ENCODE measurements around the gene ABCC3. TPM values are rescaled to one million over a fixed set of nuclear protein-coding genes. Genes with fewer than 3 reads are reported as not detected.
A peak's percentile ranks its signal among the peaks of the same experiment; 100 is the strongest.

The ABCC3 gene
- total and polyA plus RNA-seq, 9 of the 15 experiments (the other 6 are each of a cell fraction or from before 2014, with no cell fraction given) = 0.03 to 1.6 (median 0.42) TPM; not detected in 5

DNA sequence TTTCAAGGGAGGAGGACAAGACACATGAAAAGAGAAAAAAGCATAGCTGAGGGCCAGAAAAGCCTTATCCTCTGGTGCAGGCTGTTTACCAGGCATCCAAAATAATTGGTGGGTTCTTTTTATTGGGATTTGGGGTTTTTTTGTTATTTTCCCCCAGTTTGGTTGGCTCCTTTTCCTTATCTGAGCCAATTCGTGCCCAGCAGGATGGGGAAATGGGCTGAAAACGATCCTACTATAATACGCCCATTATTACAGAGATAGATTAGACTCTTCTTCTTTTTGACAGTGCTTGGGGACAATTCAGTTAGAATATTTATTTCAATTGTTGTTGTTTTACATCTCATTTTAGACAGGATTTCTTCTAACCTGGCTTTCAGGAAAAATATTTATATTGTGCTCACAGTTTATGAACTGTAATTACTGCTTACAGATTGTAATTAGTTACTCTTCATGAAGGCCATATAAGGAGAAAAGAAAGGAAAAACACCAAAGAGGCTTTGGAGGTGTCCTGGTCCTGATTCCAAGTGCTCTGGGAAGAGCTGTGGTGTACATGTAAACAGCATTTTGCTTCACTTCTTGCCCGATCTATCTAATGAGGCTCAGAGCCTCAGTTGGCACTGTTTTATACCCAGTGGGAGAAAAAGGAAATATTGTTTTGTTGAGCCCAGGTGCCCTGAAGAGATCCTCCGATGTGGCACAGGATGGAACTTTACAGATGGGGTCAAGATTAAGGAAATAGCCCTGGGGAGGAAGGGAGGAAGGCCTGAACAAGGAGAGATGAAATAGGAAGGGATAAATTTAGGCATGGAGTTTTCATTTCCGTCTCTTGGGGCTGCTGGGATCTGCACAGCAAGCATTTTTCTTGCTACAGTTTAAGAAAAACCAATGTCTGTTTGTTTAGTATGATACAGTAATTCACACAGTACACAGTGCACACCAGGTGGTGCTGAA lies 73.6 kb downstream of the ABCC3 start (continued):
- TF ChIP-seq, protein P1, sequence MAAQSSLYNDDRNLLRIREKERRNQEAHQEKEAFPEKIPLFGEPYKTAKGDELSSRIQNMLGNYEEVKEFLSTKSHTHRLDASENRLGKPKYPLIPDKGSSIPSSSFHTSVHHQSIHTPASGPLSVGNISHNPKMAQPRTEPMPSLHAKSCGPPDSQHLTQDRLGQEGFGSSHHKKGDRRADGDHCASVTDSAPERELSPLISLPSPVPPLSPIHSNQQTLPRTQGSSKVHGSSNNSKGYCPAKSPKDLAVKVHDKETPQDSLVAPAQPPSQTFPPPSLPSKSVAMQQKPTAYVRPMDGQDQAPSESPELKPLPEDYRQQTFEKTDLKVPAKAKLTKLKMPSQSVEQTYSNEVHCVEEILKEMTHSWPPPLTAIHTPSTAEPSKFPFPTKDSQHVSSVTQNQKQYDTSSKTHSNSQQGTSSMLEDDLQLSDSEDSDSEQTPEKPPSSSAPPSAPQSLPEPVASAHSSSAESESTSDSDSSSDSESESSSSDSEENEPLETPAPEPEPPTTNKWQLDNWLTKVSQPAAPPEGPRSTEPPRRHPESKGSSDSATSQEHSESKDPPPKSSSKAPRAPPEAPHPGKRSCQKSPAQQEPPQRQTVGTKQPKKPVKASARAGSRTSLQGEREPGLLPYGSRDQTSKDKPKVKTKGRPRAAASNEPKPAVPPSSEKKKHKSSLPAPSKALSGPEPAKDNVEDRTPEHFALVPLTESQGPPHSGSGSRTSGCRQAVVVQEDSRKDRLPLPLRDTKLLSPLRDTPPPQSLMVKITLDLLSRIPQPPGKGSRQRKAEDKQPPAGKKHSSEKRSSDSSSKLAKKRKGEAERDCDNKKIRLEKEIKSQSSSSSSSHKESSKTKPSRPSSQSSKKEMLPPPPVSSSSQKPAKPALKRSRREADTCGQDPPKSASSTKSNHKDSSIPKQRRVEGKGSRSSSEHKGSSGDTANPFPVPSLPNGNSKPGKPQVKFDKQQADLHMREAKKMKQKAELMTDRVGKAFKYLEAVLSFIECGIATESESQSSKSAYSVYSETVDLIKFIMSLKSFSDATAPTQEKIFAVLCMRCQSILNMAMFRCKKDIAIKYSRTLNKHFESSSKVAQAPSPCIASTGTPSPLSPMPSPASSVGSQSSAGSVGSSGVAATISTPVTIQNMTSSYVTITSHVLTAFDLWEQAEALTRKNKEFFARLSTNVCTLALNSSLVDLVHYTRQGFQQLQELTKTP (IDR thresholded peaks at IDR 0.05; ENCODE audit: low read depth in 1 of 2, partially characterized antibody in 2 of 2) = peak; percentile 18 to 65
- TF ChIP-seq CHCHD3 (CRISPR knock-in tag; IDR thresholded peaks at IDR 0.05) (no peak), NCOA6 (IDR thresholded peaks at IDR 0.05) (0 out of 2 replicates have a peak, but pooled peaks have one; percentile 19), CREB1 (IDR thresholded peaks at IDR 0.05) (no peak), CREB1 (CRISPR knock-in tag; IDR thresholded peaks at IDR 0.05) (0 out of 2 replicates have a peak, but pooled peaks have one; percentile 48), POLR2B (IDR thresholded peaks at IDR 0.05; ENCODE audit: low read depth, partially characterized antibody) (peak; percentile 57), POLR2AphosphoS5 (IDR thresholded peaks at IDR 0.05; ENCODE audit: control insufficient read depth, insufficient read depth, low read depth, low read length) (peak; percentile 56), MAFF (IDR thresholded peaks at IDR 0.05; ENCODE audit: low read length) (peak; percentile 27; the same call in 1 of the 2 replicates), TAF7 (tag; IDR thresholded peaks at IDR 0.05) (peak; percentile 64; the same call in 1 of the 2 replicates), NEUROD1 (IDR thresholded peaks at IDR 0.05; ENCODE audit: borderline replicate concordance, low read depth, low read length, partially characterized antibody) (no peak), C11orf30 (IDR thresholded peaks at IDR 0.05; ENCODE audit: low read depth) (peak; percentile 75; the same call in 1 of the 2 replicates), NFE2 (IDR thresholded peaks at IDR 0.05; ENCODE audit: low read depth) (no peak), SAP30 (IDR thresholded peaks at IDR 0.05; ENCODE audit: borderline replicate concordance, insufficient read depth, low read depth, low read length, poor library complexity, severe bottlenecking) (peak; percentile 6), ZNF175 (CRISPR knock-in tag; IDR thresholded peaks at IDR 0.05; ENCODE audit: low read depth) (peak; percentile 13; the same call in 1 of the 2 replicates), ARNT (IDR thresholded peaks at IDR 0.05) (peak in 1 of 2 experiments; percentile 50; a peak in 1 of 4 replicates)
- TF ChIP-seq, protein P2, sequence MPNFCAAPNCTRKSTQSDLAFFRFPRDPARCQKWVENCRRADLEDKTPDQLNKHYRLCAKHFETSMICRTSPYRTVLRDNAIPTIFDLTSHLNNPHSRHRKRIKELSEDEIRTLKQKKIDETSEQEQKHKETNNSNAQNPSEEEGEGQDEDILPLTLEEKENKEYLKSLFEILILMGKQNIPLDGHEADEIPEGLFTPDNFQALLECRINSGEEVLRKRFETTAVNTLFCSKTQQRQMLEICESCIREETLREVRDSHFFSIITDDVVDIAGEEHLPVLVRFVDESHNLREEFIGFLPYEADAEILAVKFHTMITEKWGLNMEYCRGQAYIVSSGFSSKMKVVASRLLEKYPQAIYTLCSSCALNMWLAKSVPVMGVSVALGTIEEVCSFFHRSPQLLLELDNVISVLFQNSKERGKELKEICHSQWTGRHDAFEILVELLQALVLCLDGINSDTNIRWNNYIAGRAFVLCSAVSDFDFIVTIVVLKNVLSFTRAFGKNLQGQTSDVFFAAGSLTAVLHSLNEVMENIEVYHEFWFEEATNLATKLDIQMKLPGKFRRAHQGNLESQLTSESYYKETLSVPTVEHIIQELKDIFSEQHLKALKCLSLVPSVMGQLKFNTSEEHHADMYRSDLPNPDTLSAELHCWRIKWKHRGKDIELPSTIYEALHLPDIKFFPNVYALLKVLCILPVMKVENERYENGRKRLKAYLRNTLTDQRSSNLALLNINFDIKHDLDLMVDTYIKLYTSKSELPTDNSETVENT (CRISPR knock-in tag; IDR thresholded peaks at IDR 0.05) = no peak
- TF ChIP-seq, protein P3, sequence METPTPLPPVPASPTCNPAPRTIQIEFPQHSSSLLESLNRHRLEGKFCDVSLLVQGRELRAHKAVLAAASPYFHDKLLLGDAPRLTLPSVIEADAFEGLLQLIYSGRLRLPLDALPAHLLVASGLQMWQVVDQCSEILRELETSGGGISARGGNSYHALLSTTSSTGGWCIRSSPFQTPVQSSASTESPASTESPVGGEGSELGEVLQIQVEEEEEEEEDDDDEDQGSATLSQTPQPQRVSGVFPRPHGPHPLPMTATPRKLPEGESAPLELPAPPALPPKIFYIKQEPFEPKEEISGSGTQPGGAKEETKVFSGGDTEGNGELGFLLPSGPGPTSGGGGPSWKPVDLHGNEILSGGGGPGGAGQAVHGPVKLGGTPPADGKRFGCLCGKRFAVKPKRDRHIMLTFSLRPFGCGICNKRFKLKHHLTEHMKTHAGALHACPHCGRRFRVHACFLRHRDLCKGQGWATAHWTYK (CRISPR knock-in tag; IDR thresholded peaks at IDR 0.05) = 0 out of 2 replicates have a peak, but pooled peaks have one; percentile 49
